HG03520 (cell line): ENCODE results near the gene ZNF516.

ENCODE experiments used
- ATAC-seq: cut with Tn5 transposase; IDR thresholded peaks from one replicate; pipeline ENCODE4 v1.9.1; 2021; ENCODE audit warnings: mild to moderate bottlenecking, moderate library complexity; ENCODE audit not compliant: unreplicated experiment

Gene ZNF516

GRCh38 chr18:76491776-76492668 is 3.0 kb downstream of the ZNF516 start:
- ATAC-seq = no peak

GRCh38 chr18:76491473-76491775 is 3.6 kb downstream of the ZNF516 start:
- no peak for ATAC-seq

- no peak for ATAC-seq
Measured at GRCh38 chr18:76490670-76491472, 4.2 kb downstream of the ZNF516 start.

GRCh38 chr18:76490033-76490432 is 5.0 kb downstream of the ZNF516 start:
- no peak for ATAC-seq

- no peak for ATAC-seq
Measured at GRCh38 chr18:76489081-76489480, 6.0 kb downstream of the ZNF516 start.

- no peak for ATAC-seq
Measured at GRCh38 chr18:76488190-76488589, 6.9 kb downstream of the ZNF516 start.

GRCh38 chr18:76487782-76488181 is 7.3 kb downstream of the ZNF516 start:
- ATAC-seq = no peak

- ATAC-seq = no peak
Measured at GRCh38 chr18:76487070-76487469, 8.0 kb downstream of the ZNF516 start.

- ATAC-seq = no peak
Measured at GRCh38 chr18:76486574-76486973, 8.5 kb downstream of the ZNF516 start.

- no peak for ATAC-seq
Measured at GRCh38 chr18:76486038-76486437, 9.0 kb downstream of the ZNF516 start.

GRCh38 chr18:76484749-76485387 is 10.2 kb downstream of the ZNF516 start:
- ATAC-seq = no peak

- ATAC-seq = no peak
Measured at GRCh38 chr18:76483780-76484179, 11.3 kb downstream of the ZNF516 start.

- ATAC-seq = no peak
Measured at GRCh38 chr18:76482971-76483691, 11.9 kb downstream of the ZNF516 start.

GRCh38 chr18:76482267-76482666 is 12.8 kb downstream of the ZNF516 start:
- no peak for ATAC-seq

GRCh38 chr18:76480913-76481312 is 14.1 kb downstream of the ZNF516 start:
- no peak for ATAC-seq

GRCh38 chr18:76479351-76480238 is 15.4 kb downstream of the ZNF516 start:
- ATAC-seq = no peak

GRCh38 chr18:76476665-76477561 is 18.1 kb downstream of the ZNF516 start:
- ATAC-seq = no peak

- no peak for ATAC-seq
Measured at GRCh38 chr18:76475450-76476194, 19.4 kb downstream of the ZNF516 start.
